Vagina (tissue), 2 donors: ENCODE results near the gene SEC62. TPM values are rescaled to one million over a fixed set of nuclear protein-coding genes. Genes with fewer than 3 reads are reported as not detected.

Experiments used
- DNase-seq, 2 donors: peaks; one replicate each; pipeline ENCODE4 v3.0.0-alpha.2; 2017; ENCODE audit errors: extremely low spot score in 2 of 2
- H3K27ac ChIP-seq: fragments of 200-600 bp; sonication (generic); one replicate; pipeline ENCODE4 v1.5.1; 2019
- H3K27me3 ChIP-seq: fragments of 200-600 bp; sonication (generic); one replicate; pipeline ENCODE4 v1.5.1; 2019
- H3K36me3 ChIP-seq, 2 donors: fragments of 200-600 bp; sonication (generic); one replicate each; pipeline ENCODE4 v1.5.1; 2017 to 2019
- H3K4me1 ChIP-seq: fragments of 200-600 bp; sonication (generic); one replicate; pipeline ENCODE4 v1.5.1; 2019
- H3K4me3 ChIP-seq, 2 donors: fragments of 200-600 bp; sonication (generic); 1 replicate in 1 of 2; 2 replicates in 1 of 2; pipeline ENCODE4 v1.5.1; 2016 to 2019
- H3K9me3 ChIP-seq: fragments of 200-600 bp; sonication (generic); one replicate; pipeline ENCODE4 v1.5.1; 2019
- CTCF ChIP-seq, 3 experiments: fragments of 450-650 bp in 2 of 3; fragments of 200-600 bp in 1 of 3; sonication (generic) in 1 of 3; IDR thresholded peaks; one replicate each; pipeline ENCODE4 v1.5.1; 2017 to 2019; ENCODE audit warnings: antibody characterized with exemption in 3 of 3, mild to moderate bottlenecking in 2 of 3, moderate library complexity in 2 of 3
- POLR2A ChIP-seq, 2 donors: fragments of 450-650 bp; IDR thresholded peaks; one replicate each; pipeline ENCODE4 v1.6.1; 2017; ENCODE audit warnings: antibody characterized with exemption in 2 of 2, mild to moderate bottlenecking in 2 of 2, moderate library complexity in 2 of 2
- POLR2AphosphoS5 ChIP-seq, 2 donors: sonication (generic); formaldehyde crosslinking; IDR thresholded peaks; one replicate each; pipeline ENCODE4 v1.9.0; 2017; ENCODE audit warnings: antibody characterized with exemption in 2 of 2, mild to moderate bottlenecking in 2 of 2, low read depth in 1 of 2; ENCODE audit not compliant: insufficient read depth in 1 of 2
- intact Hi-C: fragments of 100-400 bp; cut with DNase I; formaldehyde crosslinking; loops from one replicate; pipeline ENCODE4 v1.15.1; 2023
- total RNA-seq: library from RNA; depleted of rRNA; stranded (reverse); fragments of >200 nt; gene quantifications from one replicate; pipeline ENCODE4 v1.2.3, GENCODE V29; 2016

Gene SEC62
- total RNA-seq, 1 donor from 2014 or later, result 38.1 TPM

- Histone ChIP-seq H3K27me3 (no peaks in the 10 kb centered on the region), H3K4me3 (no peak overlapping the region), H3K4me1 (peaks cover 54% of the 10 kb centered on the region), H3K36me3 (peaks cover 0 to 9% of the 10 kb centered on the region in 2 donors), H3K9me3 (no peaks in the 10 kb centered on the region), H3K27ac (no peak overlapping the region)
- DNase-seq, result no peak
- intact Hi-C loops, result no loop called here
- TF ChIP-seq POLR2A (IDR thresholded peaks at IDR 0.05), result no peak
- TF ChIP-seq CTCF (IDR thresholded peaks at IDR 0.05), result no peak
- no peak for TF ChIP-seq POLR2AphosphoS5 (IDR thresholded peaks at IDR 0.05; ENCODE audit: insufficient read depth in 1 of 2, low read depth in 1 of 2)
These were observed 4.9 kb downstream of the SEC62 start for GRCh38 chr3:169971522-169971921.

- no peak for DNase-seq
- no peaks in the 10 kb centered on the region for H3K4me1 ChIP-seq
- no peak overlapping the region for H3K27ac ChIP-seq
- no peak for TF ChIP-seq POLR2AphosphoS5 (IDR thresholded peaks at IDR 0.05; ENCODE audit: insufficient read depth in 1 of 2, low read depth in 1 of 2)
- TF ChIP-seq POLR2A (IDR thresholded peaks at IDR 0.05), result no peak
- TF ChIP-seq CTCF (IDR thresholded peaks at IDR 0.05), result no peak
- no peaks in the 10 kb centered on the region for H3K27me3 ChIP-seq
- intact Hi-C loops, result no loop called here
- H3K36me3 ChIP-seq, result peaks cover 0 to 61% of the 10 kb centered on the region in 2 donors
- H3K4me3 ChIP-seq, result no peak overlapping the region
- H3K9me3 ChIP-seq, result no peaks in the 10 kb centered on the region
These were observed 13.4 kb downstream of the SEC62 start for GRCh38 chr3:169980055-169980454.

GRCh38 chr3:169984292-169984691 lies 17.7 kb downstream of the SEC62 start:
- DNase-seq, result no peak
- intact Hi-C loops, result no loop called here
- Histone ChIP-seq H3K36me3 (peaks cover 0 to 75% of the 10 kb centered on the region in 2 donors), H3K4me3 (no peak overlapping the region), H3K9me3 (no peaks in the 10 kb centered on the region), H3K27ac (no peak overlapping the region), H3K27me3 (no peaks in the 10 kb centered on the region), H3K4me1 (no peaks in the 10 kb centered on the region)
- TF ChIP-seq CTCF (IDR thresholded peaks at IDR 0.05) (no peak), POLR2A (IDR thresholded peaks at IDR 0.05) (no peak), POLR2AphosphoS5 (IDR thresholded peaks at IDR 0.05; ENCODE audit: insufficient read depth in 1 of 2, low read depth in 1 of 2) (no peak)

DNA sequence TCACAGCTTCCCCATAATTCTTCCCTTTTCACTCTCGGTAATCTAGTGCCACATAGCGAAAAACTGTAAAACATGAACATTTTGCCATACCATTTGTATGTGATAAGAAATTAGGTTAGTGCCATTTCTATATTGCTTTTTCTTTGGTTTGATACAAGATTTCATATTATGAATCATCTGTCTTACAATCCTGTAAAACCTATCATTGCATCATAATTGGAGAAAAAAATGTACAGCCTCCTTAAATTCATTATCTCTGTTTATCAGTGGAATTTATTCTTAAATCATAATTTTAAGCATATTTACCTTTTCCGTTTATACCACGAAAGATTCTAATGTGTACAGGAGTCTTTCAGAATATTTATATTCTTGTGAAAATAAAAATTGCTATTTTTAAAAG lies 23.8 kb downstream of the SEC62 start:
- no peak for DNase-seq
- TF ChIP-seq CTCF (IDR thresholded peaks at IDR 0.05), result no peak
- no peak for TF ChIP-seq POLR2A (IDR thresholded peaks at IDR 0.05)
- no peak for TF ChIP-seq POLR2AphosphoS5 (IDR thresholded peaks at IDR 0.05; ENCODE audit: insufficient read depth in 1 of 2, low read depth in 1 of 2)
- Histone ChIP-seq H3K9me3 (no peaks in the 10 kb centered on the region), H3K27ac (no peak overlapping the region), H3K36me3 (peaks cover 0 to 57% of the 10 kb centered on the region in 2 donors), H3K4me1 (no peaks in the 10 kb centered on the region), H3K4me3 (no peak overlapping the region), H3K27me3 (no peaks in the 10 kb centered on the region)
- intact Hi-C loops, result no loop called here

DNA sequence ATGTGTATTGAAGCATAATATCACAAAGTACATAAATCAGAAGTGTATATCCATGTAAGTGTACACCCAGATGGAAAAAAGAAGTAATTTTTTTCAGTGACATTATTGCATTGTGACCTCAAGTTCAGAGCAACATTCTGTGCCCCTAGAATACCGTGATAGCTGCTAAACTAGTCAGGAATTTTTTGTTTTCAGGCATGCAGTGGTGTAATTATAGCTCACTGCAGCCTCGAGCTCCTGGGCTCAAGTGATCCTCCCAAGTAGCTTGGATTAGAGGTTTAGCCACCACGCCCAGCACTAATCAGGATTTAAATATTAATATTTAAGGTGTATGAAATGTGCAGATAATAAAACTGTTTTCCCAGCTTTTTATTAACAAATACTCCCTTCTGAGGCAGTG lies 25.5 kb downstream of the SEC62 start:
- H3K9me3 ChIP-seq, result no peaks in the 10 kb centered on the region
- intact Hi-C loops, result no loop called here
- DNase-seq, result no peak

More for the DNA sequence above, 25.5 kb downstream of the SEC62 start:
- no peak for TF ChIP-seq CTCF (IDR thresholded peaks at IDR 0.05)
- no peak for TF ChIP-seq POLR2A (IDR thresholded peaks at IDR 0.05)
- TF ChIP-seq POLR2AphosphoS5 (IDR thresholded peaks at IDR 0.05; ENCODE audit: insufficient read depth in 1 of 2, low read depth in 1 of 2), result no peak
- Histone ChIP-seq H3K27me3 (no peaks in the 10 kb centered on the region), H3K27ac (no peak overlapping the region), H3K4me1 (no peaks in the 10 kb centered on the region), H3K4me3 (no peak overlapping the region), H3K36me3 (peaks cover 0 to 46% of the 10 kb centered on the region in 2 donors)
